Non-pigmented ciliary epithelial cell (primary cell): ENCODE results near the gene TMEM35A.
"Not testable (repeated sequence)": the region's sequence is repeated elsewhere in the genome, so short reads cannot be mapped to it uniquely, and the experiment has no call there.

Experiments
- DNase-seq: peaks from one replicate; pipeline ENCODE4 v3.0.0-alpha.2; 2010; ENCODE audit warnings: low read depth

Gene TMEM35A

GRCh38 chrX:101078716-101079598 is at the start of gene TMEM35A:
Gene TMEM35A (plus strand): TSS chrX:101078879. CDS start chrX:101079003, 124 bp downstream.
- DNase-seq: no peak

- no peak for DNase-seq
Measured at GRCh38 chrX:101029665-101030064, 49.0 kb upstream of the TMEM35A start.

- DNase-seq: no peak
Measured at GRCh38 chrX:101037231-101037630, 41.4 kb upstream of the TMEM35A start.

- DNase-seq: no peak
Measured at GRCh38 chrX:101040197-101040596, 38.5 kb upstream of the TMEM35A start.

- no peak for DNase-seq
Measured at GRCh38 chrX:101051153-101051548, 27.5 kb upstream of the TMEM35A start.

GRCh38 chrX:101051549-101052302 is 27.0 kb upstream of the TMEM35A start, which contains the start of gene TRMT2B:
Gene TRMT2B (minus strand): TSS chrX:101052111. CDS start chrX:101042289, 9,822 bp downstream.
- peak; percentile 24 for DNase-seq

GRCh38 chrX:101056551-101056950 is 22.1 kb upstream of the TMEM35A start:
- DNase-seq: not testable (repeated sequence)

- DNase-seq: peak; percentile 32
Measured at GRCh38 chrX:101057093-101057714, 21.5 kb upstream of the TMEM35A start.

- DNase-seq: no peak
Measured at GRCh38 chrX:101062176-101062575, 16.5 kb upstream of the TMEM35A start.

GRCh38 chrX:101071582-101071981 is 7.1 kb upstream of the TMEM35A start:
- DNase-seq: no peak

GRCh38 chrX:101079736-101080270 is 1.1 kb downstream of the TMEM35A start:
- DNase-seq: no peak

- no peak for DNase-seq
Measured at GRCh38 chrX:101080326-101081124, 1.8 kb downstream of the TMEM35A start.

GRCh38 chrX:101081231-101081630 is 2.6 kb downstream of the TMEM35A start:
- DNase-seq: no peak

GRCh38 chrX:101091817-101092216 is 13.1 kb downstream of the TMEM35A start:
- DNase-seq: no peak

GRCh38 chrX:101097546-101098453 is 19.1 kb downstream of the TMEM35A start, which contains the start of gene CENPI:
Gene CENPI (plus strand): TSS chrX:101098204. CDS start chrX:101101071, 2,867 bp downstream.
- peak; percentile 66 for DNase-seq

- DNase-seq: no peak
Measured at GRCh38 chrX:101108284-101108683, 29.6 kb downstream of the TMEM35A start.

- no peak for DNase-seq
Measured at GRCh38 chrX:101117701-101118100, 39.0 kb downstream of the TMEM35A start.

- no peak for DNase-seq
Measured at GRCh38 chrX:101136235-101136634, 57.6 kb downstream of the TMEM35A start.
